22Rv1 (cell line): Measurements from ENCODE around the gene VSTM4.

Experiments
- ZFX ChIP-seq: fragments of 450-650 bp; IDR thresholded peaks from 2 replicates; pipeline ENCODE4 v1.6.1; 2017; ENCODE audit warnings: antibody characterized with exemption, borderline replicate concordance
- TF ChIP-seq, protein P1 (sequence below): fragments of 450-650 bp; IDR thresholded peaks from 2 replicates; pipeline ENCODE4 v1.5.1; 2017; ENCODE audit warnings: mild to moderate bottlenecking

DNA sequence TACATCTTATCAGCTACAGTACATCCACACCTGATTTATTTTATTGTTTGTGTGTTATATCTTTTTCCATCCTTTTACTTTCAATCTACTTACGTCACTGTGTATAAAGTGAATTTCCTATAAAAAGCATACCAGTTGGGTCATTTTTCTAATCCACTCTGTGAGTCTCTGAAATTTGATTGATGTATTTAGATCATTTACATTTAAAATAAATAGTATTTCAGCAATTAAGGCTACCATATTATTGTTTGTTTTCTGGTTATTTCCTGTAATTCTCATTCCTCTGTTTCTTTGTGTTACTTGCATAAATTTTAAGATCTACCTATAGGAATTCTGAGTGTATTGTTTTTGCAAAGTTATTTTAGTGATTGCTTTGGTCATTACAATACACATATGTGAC is 53.7 kb downstream of the VSTM4 start:
- TF ChIP-seq, protein P1, sequence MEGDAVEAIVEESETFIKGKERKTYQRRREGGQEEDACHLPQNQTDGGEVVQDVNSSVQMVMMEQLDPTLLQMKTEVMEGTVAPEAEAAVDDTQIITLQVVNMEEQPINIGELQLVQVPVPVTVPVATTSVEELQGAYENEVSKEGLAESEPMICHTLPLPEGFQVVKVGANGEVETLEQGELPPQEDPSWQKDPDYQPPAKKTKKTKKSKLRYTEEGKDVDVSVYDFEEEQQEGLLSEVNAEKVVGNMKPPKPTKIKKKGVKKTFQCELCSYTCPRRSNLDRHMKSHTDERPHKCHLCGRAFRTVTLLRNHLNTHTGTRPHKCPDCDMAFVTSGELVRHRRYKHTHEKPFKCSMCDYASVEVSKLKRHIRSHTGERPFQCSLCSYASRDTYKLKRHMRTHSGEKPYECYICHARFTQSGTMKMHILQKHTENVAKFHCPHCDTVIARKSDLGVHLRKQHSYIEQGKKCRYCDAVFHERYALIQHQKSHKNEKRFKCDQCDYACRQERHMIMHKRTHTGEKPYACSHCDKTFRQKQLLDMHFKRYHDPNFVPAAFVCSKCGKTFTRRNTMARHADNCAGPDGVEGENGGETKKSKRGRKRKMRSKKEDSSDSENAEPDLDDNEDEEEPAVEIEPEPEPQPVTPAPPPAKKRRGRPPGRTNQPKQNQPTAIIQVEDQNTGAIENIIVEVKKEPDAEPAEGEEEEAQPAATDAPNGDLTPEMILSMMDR = no peak
- TF ChIP-seq ZFX = no peak
